ENCODE results near the gene OLFML1. TPM values are rescaled to one million over a fixed set of nuclear protein-coding genes. Genes with fewer than 3 reads are reported as not detected.

Gene OLFML1
- total and polyA plus RNA-seq, 2 of the 8 experiments (the other 6 are each of a cell fraction or from before 2014, with no cell fraction given) = 0.24 TPM; not detected in 1

DNA sequence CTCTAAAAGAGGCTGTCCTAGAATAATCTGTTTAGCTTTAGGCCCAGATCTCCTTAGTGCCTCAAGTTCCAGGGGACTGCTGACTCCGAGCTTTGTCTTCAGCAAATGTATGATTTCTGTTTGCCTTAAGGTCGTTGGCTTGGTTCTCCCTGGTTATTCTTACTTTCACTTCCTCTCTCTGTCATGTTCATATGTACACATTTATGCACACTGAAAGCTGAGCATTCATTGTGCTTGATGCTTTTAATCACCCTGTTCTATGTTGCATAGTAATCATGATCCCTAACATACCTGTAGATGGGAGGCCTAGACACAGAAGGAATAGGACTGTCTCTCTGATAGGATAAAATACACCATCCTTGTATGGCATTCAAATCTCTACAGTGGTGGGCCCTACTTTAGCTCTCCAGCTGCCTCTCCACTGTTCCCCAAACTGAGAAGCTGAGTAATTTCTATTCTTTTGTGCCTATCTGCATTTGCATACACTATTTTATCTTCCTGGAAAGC, 35.7 kb downstream of the OLFML1 start (continued):
- TF ChIP-seq SIN3A (conservative IDR thresholded peaks at IDR 0.05 in 1 of 2, IDR thresholded peaks at IDR 0.05 in 1 of 2; ENCODE audit: low read depth in 1 of 2, low read length in 2 of 2) = no peak
- TF ChIP-seq SP2 (IDR thresholded peaks at IDR 0.05; ENCODE audit: low read length) = no peak
- TF ChIP-seq JUN (IDR thresholded peaks at IDR 0.05; ENCODE audit: low read depth, low read length) = no peak
- no peak for TF ChIP-seq EP300 (IDR thresholded peaks at IDR 0.05; ENCODE audit: borderline replicate concordance in 1 of 2, low read depth in 2 of 2, low read length in 2 of 2)
- no peak for TF ChIP-seq TAF1 (IDR thresholded peaks at IDR 0.05; ENCODE audit: low read depth, low read length)
